HUES64 (cell line): ENCODE measurements around the gene AMBP.

Source experiments
- H3K27ac ChIP-seq: 2 replicates; pipeline ENCODE4 v1.7.0; 2013; ENCODE audit warnings: low read depth, low read length, inconsistent platforms
- H3K27me3 ChIP-seq: 2 replicates; pipeline ENCODE4 v1.6.1; 2013; ENCODE audit warnings: mild to moderate bottlenecking, low read length; ENCODE audit not compliant: insufficient read depth
- H3K36me3 ChIP-seq: 2 replicates; pipeline ENCODE4 v1.6.1; 2013; ENCODE audit warnings: mild to moderate bottlenecking, low read length; ENCODE audit not compliant: insufficient read depth
- H3K4me1 ChIP-seq: 2 replicates; pipeline ENCODE4 v1.6.1; 2013; ENCODE audit warnings: mild to moderate bottlenecking, low read length, moderate library complexity; ENCODE audit not compliant: insufficient read depth
- H3K4me3 ChIP-seq: 2 replicates; pipeline ENCODE4 v1.5.1; 2013; ENCODE audit warnings: mild to moderate bottlenecking, low read length, moderate library complexity
- H3K9ac ChIP-seq: 2 replicates; pipeline ENCODE4 v1.6.1; 2013; ENCODE audit warnings: mild to moderate bottlenecking, low read depth, low read length
- H3K9me3 ChIP-seq: 2 replicates; pipeline ENCODE4 v1.6.1; 2013; ENCODE audit warnings: low read depth, low read length; ENCODE audit not compliant: insufficient read depth
- WGBS: fragments of 150-250, 120-280 bp; methylation state at CpG from one replicate; pipeline ENCODE4 v1.1.7; 2013; ENCODE audit warnings: missing lambda C conversion rate; 5-methylcytosine and 5-hydroxymethylcytosine counted together

Gene AMBP

GRCh38 chr9:114034196-114034595 is 43.9 kb downstream of the AMBP start:
- no peak overlapping the region for H3K27ac ChIP-seq
- H3K27me3 ChIP-seq: no peaks in the 10 kb centered on the region
- peaks cover 10% of the 10 kb centered on the region; the same call in 1 of the 2 replicates for H3K4me1 ChIP-seq
- H3K36me3 ChIP-seq: peaks cover 21% of the 10 kb centered on the region
- no peak overlapping the region for H3K9ac ChIP-seq
- no peaks in the 10 kb centered on the region for H3K9me3 ChIP-seq
- no peak overlapping the region for H3K4me3 ChIP-seq
- WGBS: 96% methylated on average over 10 of the region's 10 CpGs

- Histone ChIP-seq H3K36me3 (peaks cover 26% of the 10 kb centered on the region), H3K4me1 (peaks cover 10% of the 10 kb centered on the region; the same call in 1 of the 2 replicates), H3K9me3 (no peaks in the 10 kb centered on the region), H3K9ac (no peak overlapping the region), H3K27me3 (no peaks in the 10 kb centered on the region), H3K27ac (no peak overlapping the region), H3K4me3 (no peak overlapping the region)
- 77% methylated on average over 12 of the region's 12 CpGs for WGBS
Observed at GRCh38 chr9:114033397-114034103, 44.5 kb downstream of the AMBP start.

GRCh38 chr9:114031948-114032840 is 45.9 kb downstream of the AMBP start:
- Histone ChIP-seq H3K27me3 (no peaks in the 10 kb centered on the region), H3K9ac (no peak overlapping the region), H3K9me3 (no peaks in the 10 kb centered on the region), H3K4me3 (no peak overlapping the region), H3K36me3 (peaks cover 28% of the 10 kb centered on the region), H3K27ac (no peak overlapping the region), H3K4me1 (no peaks in the 10 kb centered on the region)
- 95% methylated on average over 19 of the region's 19 CpGs for WGBS

- Histone ChIP-seq H3K36me3 (peaks cover 17% of the 10 kb centered on the region), H3K4me1 (no peaks in the 10 kb centered on the region), H3K27ac (no peak overlapping the region), H3K27me3 (no peaks in the 10 kb centered on the region), H3K9me3 (no peaks in the 10 kb centered on the region), H3K4me3 (no peak overlapping the region), H3K9ac (no peak overlapping the region)
- 94% methylated on average over 7 of the region's 7 CpGs for WGBS
Observed at GRCh38 chr9:114031037-114031630, 47.0 kb downstream of the AMBP start.

- Histone ChIP-seq H3K9me3 (no peaks in the 10 kb centered on the region), H3K9ac (no peak overlapping the region), H3K4me3 (no peak overlapping the region), H3K27ac (no peak overlapping the region), H3K27me3 (no peaks in the 10 kb centered on the region), H3K36me3 (peaks cover 15% of the 10 kb centered on the region), H3K4me1 (no peaks in the 10 kb centered on the region)
- WGBS: 95% methylated on average over 9 of the region's 9 CpGs
Observed at GRCh38 chr9:114030364-114030763, 47.7 kb downstream of the AMBP start.

GRCh38 chr9:114029311-114030170 is 48.6 kb downstream of the AMBP start:
- 91% methylated on average over 12 of the region's 12 CpGs for WGBS
- H3K4me1 ChIP-seq: no peaks in the 10 kb centered on the region
- no peak overlapping the region for H3K27ac ChIP-seq

GRCh38 chr9:114028646-114029045 is 49.5 kb downstream of the AMBP start:
- WGBS: 97% methylated on average over 22 of the region's 22 CpGs
- H3K27ac ChIP-seq: no peak overlapping the region
- H3K9ac ChIP-seq: no peak overlapping the region
- H3K4me1 ChIP-seq: no peaks in the 10 kb centered on the region
- no peaks in the 10 kb centered on the region for H3K27me3 ChIP-seq
- H3K36me3 ChIP-seq: peaks cover 16% of the 10 kb centered on the region
- peaks cover 4% of the 10 kb centered on the region; the same call in 1 of the 2 replicates for H3K9me3 ChIP-seq
- H3K4me3 ChIP-seq: no peak overlapping the region

More at GRCh38 chr9:114029311-114030170, 48.6 kb downstream of the AMBP start:
- Histone ChIP-seq H3K36me3 (peaks cover 15% of the 10 kb centered on the region), H3K27me3 (no peaks in the 10 kb centered on the region), H3K9me3 (no peaks in the 10 kb centered on the region), H3K9ac (no peak overlapping the region), H3K4me3 (no peak overlapping the region)

- Histone ChIP-seq H3K4me3 (no peak overlapping the region), H3K4me1 (no peaks in the 10 kb centered on the region), H3K27me3 (no peaks in the 10 kb centered on the region), H3K9ac (no peak overlapping the region), H3K36me3 (peaks cover 21% of the 10 kb centered on the region), H3K9me3 (peaks cover 10% of the 10 kb centered on the region; the same call in 1 of the 2 replicates), H3K27ac (no peak overlapping the region)
- 94% methylated on average over 4 of the region's 4 CpGs for WGBS
Observed at GRCh38 chr9:114027863-114028465, 50.1 kb downstream of the AMBP start.

- Histone ChIP-seq H3K36me3 (peaks cover 27% of the 10 kb centered on the region), H3K9ac (no peak overlapping the region)
- 85% methylated on average over 13 of the region's 13 CpGs for WGBS
Observed at GRCh38 chr9:114027159-114027862, 50.8 kb downstream of the AMBP start.

GRCh38 chr9:114026335-114026734 is 51.8 kb downstream of the AMBP start:
- Histone ChIP-seq H3K4me1 (no peaks in the 10 kb centered on the region), H3K4me3 (no peak overlapping the region), H3K9ac (no peak overlapping the region), H3K27me3 (no peaks in the 10 kb centered on the region), H3K36me3 (peaks cover 35% of the 10 kb centered on the region), H3K9me3 (peaks cover 20% of the 10 kb centered on the region; the same call in 1 of the 2 replicates), H3K27ac (no peak overlapping the region)
- 97% methylated on average over 4 of the region's 4 CpGs for WGBS

More at GRCh38 chr9:114027159-114027862, 50.8 kb downstream of the AMBP start:
- H3K9me3 ChIP-seq: peaks cover 17% of the 10 kb centered on the region; the same call in 1 of the 2 replicates
- H3K27me3 ChIP-seq: no peaks in the 10 kb centered on the region
- no peak overlapping the region for H3K4me3 ChIP-seq
- H3K27ac ChIP-seq: no peak overlapping the region
- no peaks in the 10 kb centered on the region for H3K4me1 ChIP-seq
